GM12878 (cell line): ENCODE results near the gene PHRF1. TPM values are rescaled to one million over a fixed set of nuclear protein-coding genes. Genes with fewer than 3 reads are reported as not detected.

Source experiments
- ATAC-seq: fragments of 200-7000 bp; cut with Tn5 transposase; 3 replicates; pipeline ENCODE4 v1.9.1; 2020; ENCODE audit warnings: mild to moderate bottlenecking, moderate library complexity
- BruUV-seq: library from RNA; stranded (reverse); fragments of 400-500 nt; replicated peaks from 2 replicates; lab custom pipeline; 2021; lab: Mats Ljungman, UMichigan
- CTCF ChIA-PET: fragments of 300-600 bp; sonication (Branson Sonifier 250); formaldehyde crosslinking; extraction: SDS; loops from one replicate; lab custom pipeline; 2021; ENCODE audit warnings: inconsistent platforms; lab: Yijun Ruan, JAX
- POLR2A ChIA-PET: fragments of 350-600 bp; formaldehyde crosslinking; extraction: SDS; loops from one replicate; lab custom pipeline; 2021; ENCODE audit warnings: inconsistent platforms; lab: Charles Lee
- RAD21 ChIA-PET: fragments of 300-600 bp; sonication (Branson Sonifier 250); formaldehyde crosslinking; loops from one replicate; lab custom pipeline; 2023; ENCODE audit warnings: antibody characterized with exemption; ENCODE audit not compliant: unreplicated experiment; lab: Charles Lee
- SMC1A ChIA-PET: fragments of 300-600 bp; sonication (Branson Sonifier 250); formaldehyde crosslinking; loops from one replicate; lab custom pipeline; 2023; ENCODE audit not compliant: unreplicated experiment, uncharacterized antibody; lab: Charles Lee
- DNase-seq: peaks from one replicate; pipeline ENCODE4 v3.0.0-alpha.2; 2011; ENCODE audit warnings: low read depth, low spot score
- FAIRE-seq: peaks from 3 replicates; lab custom pipeline; 2011; peaks lifted over from hg19 to GRCh38; lab: Jason Lieb, UNC
- H2AFZ ChIP-seq: 2 replicates; pipeline ENCODE4 v1.6.0; 2011; ENCODE audit warnings: low read depth, low read length, control low read depth; ENCODE audit not compliant: control insufficient read depth
- H3K27ac ChIP-seq: 2 replicates; pipeline ENCODE4 v1.5.1; 2011; ENCODE audit warnings: control low read depth; ENCODE audit not compliant: control insufficient read depth, insufficient read depth
- H3K27me3 ChIP-seq, 2 experiments: replicated peaks in 1 of 2; 2 replicates each; pipeline versions ENCODE4 v1.6.0 to v1.6.1; 2011; ENCODE audit warnings: low read length in 1 of 2; ENCODE audit not compliant: control insufficient read depth in 2 of 2, insufficient read depth in 2 of 2
- H3K36me3 ChIP-seq, 2 experiments: 2 replicates each; pipeline ENCODE4 v1.5.1; 2011; ENCODE audit warnings: low read length in 1 of 2; ENCODE audit not compliant: control insufficient read depth in 2 of 2, insufficient read depth in 2 of 2
- H3K4me1 ChIP-seq: 2 replicates; pipeline ENCODE4 v1.6.1; 2011; ENCODE audit warnings: mild to moderate bottlenecking, low read length, moderate library complexity, mixed read lengths; ENCODE audit not compliant: control insufficient read depth, insufficient read depth
- H3K4me2 ChIP-seq: 2 replicates; pipeline ENCODE4 v1.6.0; 2011; ENCODE audit warnings: control low read depth; ENCODE audit not compliant: control insufficient read depth, insufficient read depth
- H3K4me3 ChIP-seq: fragments of 200-600 bp; sonication (generic); 2 replicates; pipeline ENCODE4 v1.5.1; 2016
- H3K79me2 ChIP-seq: 2 replicates; pipeline ENCODE4 v1.6.0; 2011; ENCODE audit warnings: low read length; ENCODE audit not compliant: control insufficient read depth, insufficient read depth
- H3K9ac ChIP-seq: 2 replicates; pipeline ENCODE4 v1.8.0; 2011; ENCODE audit warnings: low read length, control low read depth, mixed read lengths; ENCODE audit not compliant: control insufficient read depth, insufficient read depth
- H3K9me3 ChIP-seq: replicated peaks from 3 replicates; pipeline ENCODE4 v1.5.1; 2011; ENCODE audit warnings: mild to moderate bottlenecking, low read length; ENCODE audit not compliant: control insufficient read depth, insufficient read depth
- H4K20me1 ChIP-seq: 2 replicates; pipeline ENCODE4 v1.6.0; 2011; ENCODE audit not compliant: control insufficient read depth, insufficient read depth
- CUX1 ChIP-seq: IDR thresholded peaks from 2 replicates; pipeline ENCODE4 v1.6.1; 2012; ENCODE audit warnings: improper control_type of control experiment, low read depth, low read length; ENCODE audit not compliant: insufficient replicate concordance
- EED ChIP-seq: sonication (generic); IDR thresholded peaks from 2 replicates; pipeline ENCODE4 v1.6.1; 2016; ENCODE audit warnings: antibody characterized with exemption, low read depth
- HSF1 ChIP-seq: fragments of 150-350 bp; IDR thresholded peaks from 2 replicates; pipeline ENCODE4 v1.6.1; 2014; ENCODE audit warnings: mild to moderate bottlenecking, low read depth, low read length
- MTA2 ChIP-seq: fragments of 450-650 bp; IDR thresholded peaks from 2 replicates; pipeline ENCODE4 v1.6.1; 2016; ENCODE audit warnings: low read depth, mild to moderate bottlenecking, moderate library complexity
- NR2C1 ChIP-seq: fragments of 450-650 bp; IDR thresholded peaks from 2 replicates; pipeline ENCODE4 v1.6.1; 2017; ENCODE audit warnings: antibody characterized with exemption, mild to moderate bottlenecking, moderate library complexity
- REST ChIP-seq: IDR thresholded peaks from 2 replicates; pipeline ENCODE4 v1.6.1; 2012; ENCODE audit warnings: mild to moderate bottlenecking, low read depth, low read length
- SREBF2 ChIP-seq: IDR thresholded peaks from 2 replicates; pipeline ENCODE4 v1.6.1; 2012; ENCODE audit warnings: mild to moderate bottlenecking, low read length
- ZNF217 ChIP-seq: fragments of 450-650 bp; IDR thresholded peaks from 2 replicates; pipeline ENCODE4 v1.6.1; 2017; ENCODE audit warnings: antibody characterized with exemption, mild to moderate bottlenecking
- WGBS: methylation state at CpG from one replicate; pipeline ENCODE4 v1.1.6; 2016; ENCODE audit warnings: low lambda C conversion rate; ENCODE audit not compliant: insufficient replicate concordance, insufficient coverage; ENCODE audit errors: missing lambda C conversion rate; 5-methylcytosine and 5-hydroxymethylcytosine counted together
- in situ Hi-C: fragments of 300-500 bp; cut with MboI; formaldehyde crosslinking; loops from 9 replicates; pipeline ENCODE4 v1.14.3; 2018; ENCODE audit warnings: mixed read lengths
- intact Hi-C: fragments of 100-400 bp; cut with micrococcal nuclease; formaldehyde crosslinking; loops from one replicate; pipeline ENCODE4 v1.14.2; 2022; ENCODE audit not compliant: unreplicated experiment
- polyA plus RNA-seq, 11 experiments: library from polyadenylated mRNA; depleted of rRNA in 4 of 11; unstranded in 6 of 11; stranded (reverse) in 5 of 11; fragments of >200 nt; fragmentation: Nextera tagmentation in 4 of 11; fragmentation: Illumina TruSeq in 1 of 11; extraction: Ambion mirVana in 4 of 11; extraction: Trizol in 1 of 11; gene quantifications; 1 replicate in 1 of 11; 2 replicates in 10 of 11; pipeline versions ENCODE4 v1.2.1 to v1.2.3, GENCODE V29; 2011 to 2016; ENCODE audit warnings: inconsistent platforms in 2 of 11, missing spikeins in 2 of 11, low read depth in 1 of 11
- total RNA-seq, 4 experiments: library from RNA; depleted of rRNA in 3 of 4; stranded (reverse); fragments of >200 nt in 3 of 4; fragmentation: Illumina TruSeq in 1 of 4; extraction: Trizol in 1 of 4; gene quantifications; 2 replicates each; pipeline versions ENCODE4 v1.2.1 to v1.2.3, GENCODE V29; 2013 to 2021

The PHRF1 gene
- total and polyA plus RNA-seq, 10 of the 15 experiments (the other 5 are each of a cell fraction or from before 2014, with no cell fraction given): 0.13 to 43.5 (median 15.1) TPM

DNA sequence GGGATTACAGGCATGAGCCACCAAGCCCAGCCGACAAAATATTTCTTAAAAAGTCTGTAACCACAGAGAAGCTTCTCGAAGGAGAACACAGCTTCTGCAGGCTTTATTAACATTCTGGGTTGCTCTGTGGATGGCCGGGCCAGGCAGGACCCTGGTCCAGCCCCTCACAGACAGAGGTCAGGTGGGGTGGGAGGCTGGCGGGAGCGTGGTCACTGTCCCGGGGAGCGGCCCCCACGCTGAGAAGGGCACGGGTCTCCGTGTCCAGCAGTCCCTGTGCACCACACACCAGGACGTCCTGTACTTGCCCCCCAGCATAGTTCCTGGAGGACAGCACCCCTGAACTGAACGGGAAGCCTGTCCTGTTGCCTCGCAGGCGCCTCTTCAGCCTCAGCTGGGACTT lies 80.2 kb downstream of the PHRF1 start (continued):
- no peak for TF ChIP-seq REST

DNA sequence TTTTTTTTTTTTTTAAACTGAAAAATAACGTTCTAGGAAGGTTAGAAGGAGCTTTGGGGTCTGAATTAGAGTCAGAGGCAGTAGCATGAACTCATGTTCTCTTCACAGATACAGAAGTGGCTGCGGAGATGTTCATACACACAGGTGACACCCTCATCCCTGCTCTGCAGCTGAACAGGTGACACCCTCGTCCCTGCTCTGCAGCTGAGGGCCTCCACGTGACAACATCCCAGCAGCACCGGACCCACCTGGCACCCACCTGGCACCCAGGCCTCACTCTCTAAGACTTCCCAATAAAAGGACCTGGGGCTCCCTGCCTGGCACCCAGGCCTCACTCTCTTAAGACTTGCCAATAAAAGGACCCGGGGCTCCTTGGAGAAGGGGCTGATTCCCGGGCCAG lies 80.6 kb downstream of the PHRF1 start:
- no peaks in the 10 kb centered on the region for H3K79me2 ChIP-seq
- no peaks in the 10 kb centered on the region for H3K27me3 ChIP-seq
- peaks cover 13% of the 10 kb centered on the region for H3K4me1 ChIP-seq
- no peaks in the 10 kb centered on the region for H4K20me1 ChIP-seq
- RAD21 ChIA-PET: no interaction called here
- ATAC-seq (no peak), DNase-seq (no peak), FAIRE-seq (no peak)
- no peaks in the 10 kb centered on the region for H3K9me3 ChIP-seq
- intact Hi-C loops: no loop called here
- no TSS peak for BruUV-seq
- H3K9ac ChIP-seq: no peak overlapping the region
- in situ Hi-C loops: no loop called here
- WGBS: 95% methylated on average over 7 of the region's 7 CpGs
- no peak overlapping the region for H2AFZ ChIP-seq
- H3K4me2 ChIP-seq: no peak overlapping the region
- SMC1A ChIA-PET: interaction anchor here (1.1 kb wide), 1 partner anchor 25 kb away, joined by 3 read pairs; no protein-coding TSS in a partner anchor
- no peak overlapping the region for H3K27ac ChIP-seq
- H3K4me3 ChIP-seq: no peak overlapping the region
- H3K36me3 ChIP-seq: peaks cover 5 to 13% of the 10 kb centered on the region in 2 experiments; a peak in 3 of 4 replicates
- POLR2A ChIA-PET: no interaction called here
- CTCF ChIA-PET: interaction anchor here (9.5 kb wide), 1 partner anchor 68 kb away, joined by 91 read pairs; no protein-coding TSS in a partner anchor
- no peak for TF ChIP-seq NR2C1
- TF ChIP-seq EED: no peak
- TF ChIP-seq MTA2: no peak
- TF ChIP-seq CUX1: no peak
- no peak for TF ChIP-seq SREBF2
- no peak for TF ChIP-seq ZNF217
- no peak for TF ChIP-seq HSF1
